GM12864 (cell line): ENCODE results near the gene TRA2B.

ENCODE experiments used
- DNase-seq: peaks from one replicate; pipeline ENCODE4 v3.0.0-alpha.2; 2011; ENCODE audit warnings: low read depth
- H3K4me3 ChIP-seq: 2 replicates; pipeline ENCODE4 v1.5.1; 2011; ENCODE audit warnings: mild to moderate bottlenecking, low read depth, low read length, control low read depth
- TF ChIP-seq, protein P1 (sequence below): IDR thresholded peaks from 2 replicates; pipeline ENCODE4 v1.5.1; 2011; ENCODE audit warnings: low read depth, mild to moderate bottlenecking, moderate library complexity, low read length, control low read depth, inconsistent platforms; ENCODE audit errors: missing control alignments

The TRA2B gene

DNA sequence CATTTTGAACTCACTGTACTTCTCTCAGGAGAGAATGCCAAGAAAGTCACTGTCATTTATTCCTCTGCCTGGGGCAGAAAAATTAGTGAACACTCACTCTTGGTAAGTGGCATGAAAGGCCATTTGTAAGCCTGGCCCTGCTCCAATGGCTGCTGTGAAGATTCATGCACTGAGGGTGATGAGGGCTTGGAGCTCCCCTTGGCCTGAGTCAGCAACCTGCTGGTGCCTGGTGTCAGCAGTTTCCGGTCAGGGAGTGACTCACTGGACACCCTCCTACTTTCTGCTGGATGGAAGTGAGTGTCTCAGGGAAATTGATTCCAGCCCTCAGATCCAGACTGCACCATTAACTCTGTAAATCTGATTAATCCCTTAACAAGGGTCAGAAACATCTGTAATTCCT lies 37.6 kb downstream of the TRA2B start:
- TF ChIP-seq, protein P1, sequence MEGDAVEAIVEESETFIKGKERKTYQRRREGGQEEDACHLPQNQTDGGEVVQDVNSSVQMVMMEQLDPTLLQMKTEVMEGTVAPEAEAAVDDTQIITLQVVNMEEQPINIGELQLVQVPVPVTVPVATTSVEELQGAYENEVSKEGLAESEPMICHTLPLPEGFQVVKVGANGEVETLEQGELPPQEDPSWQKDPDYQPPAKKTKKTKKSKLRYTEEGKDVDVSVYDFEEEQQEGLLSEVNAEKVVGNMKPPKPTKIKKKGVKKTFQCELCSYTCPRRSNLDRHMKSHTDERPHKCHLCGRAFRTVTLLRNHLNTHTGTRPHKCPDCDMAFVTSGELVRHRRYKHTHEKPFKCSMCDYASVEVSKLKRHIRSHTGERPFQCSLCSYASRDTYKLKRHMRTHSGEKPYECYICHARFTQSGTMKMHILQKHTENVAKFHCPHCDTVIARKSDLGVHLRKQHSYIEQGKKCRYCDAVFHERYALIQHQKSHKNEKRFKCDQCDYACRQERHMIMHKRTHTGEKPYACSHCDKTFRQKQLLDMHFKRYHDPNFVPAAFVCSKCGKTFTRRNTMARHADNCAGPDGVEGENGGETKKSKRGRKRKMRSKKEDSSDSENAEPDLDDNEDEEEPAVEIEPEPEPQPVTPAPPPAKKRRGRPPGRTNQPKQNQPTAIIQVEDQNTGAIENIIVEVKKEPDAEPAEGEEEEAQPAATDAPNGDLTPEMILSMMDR: no peak
- DNase-seq: no peak
- H3K4me3 ChIP-seq: no peak overlapping the region

DNA sequence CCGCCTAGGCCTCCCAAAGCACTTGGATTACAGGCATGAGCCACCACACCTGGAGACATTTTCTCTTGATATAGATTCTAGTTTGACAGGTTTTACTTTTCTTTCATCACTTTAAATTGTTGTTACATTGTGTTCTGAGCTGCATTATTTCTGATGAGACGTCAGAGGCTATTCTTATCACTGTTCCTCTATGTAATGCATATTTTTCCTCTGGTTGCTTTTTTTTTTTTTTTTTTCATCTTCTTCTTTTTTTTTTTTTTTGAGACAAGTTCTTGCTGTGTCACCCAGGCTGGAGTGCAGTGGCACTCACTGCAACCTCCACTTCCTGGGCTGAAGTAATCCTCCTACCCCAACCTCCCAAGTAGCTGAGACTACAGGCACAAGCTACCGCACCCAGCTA lies 41.2 kb downstream of the TRA2B start:
- H3K4me3 ChIP-seq: no peak overlapping the region
- TF ChIP-seq, protein P1: no peak
- DNase-seq: no peak

DNA sequence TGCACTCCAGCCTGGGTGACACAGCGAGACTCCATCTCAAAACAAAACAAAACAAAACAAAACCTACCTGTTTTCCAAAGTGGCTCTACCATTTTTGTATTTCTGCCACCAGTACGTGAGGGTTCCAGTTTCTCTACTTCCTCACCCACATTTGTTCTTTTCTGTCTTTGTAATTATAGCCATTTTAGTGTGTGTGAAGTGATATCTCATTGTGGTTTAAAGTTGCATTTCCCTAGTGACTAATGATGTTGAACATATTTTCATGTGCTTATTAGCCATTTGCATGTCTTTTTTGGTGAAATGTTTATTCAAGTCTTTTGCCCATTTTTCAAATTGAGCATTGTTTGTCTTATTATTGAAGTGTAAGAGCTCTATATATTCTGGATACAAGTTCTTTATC lies 50.7 kb downstream of the TRA2B start:
- TF ChIP-seq, protein P1: no peak
- DNase-seq: no peak
- H3K4me3 ChIP-seq: no peak overlapping the region

DNA sequence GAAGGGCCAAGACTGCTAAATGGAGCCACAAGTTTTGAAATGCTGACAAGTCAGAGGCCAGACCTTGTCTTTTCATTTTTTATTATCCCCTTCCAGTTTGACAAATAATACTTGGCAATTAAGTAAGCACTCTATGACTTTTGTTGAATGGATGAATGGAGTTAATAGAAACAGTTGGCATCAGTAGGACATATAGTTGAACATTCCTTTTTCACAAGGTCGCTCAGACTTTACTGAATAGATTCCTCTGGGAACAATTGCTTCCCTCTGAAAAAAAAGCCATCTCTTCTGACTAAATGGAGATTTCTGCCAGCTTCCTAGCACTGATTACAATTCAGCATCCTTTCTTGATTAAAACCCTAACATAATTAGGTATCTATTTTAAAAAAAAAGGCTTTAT lies 53.2 kb downstream of the TRA2B start:
- no peak for DNase-seq
- TF ChIP-seq, protein P1: no peak
- H3K4me3 ChIP-seq: no peak overlapping the region

DNA sequence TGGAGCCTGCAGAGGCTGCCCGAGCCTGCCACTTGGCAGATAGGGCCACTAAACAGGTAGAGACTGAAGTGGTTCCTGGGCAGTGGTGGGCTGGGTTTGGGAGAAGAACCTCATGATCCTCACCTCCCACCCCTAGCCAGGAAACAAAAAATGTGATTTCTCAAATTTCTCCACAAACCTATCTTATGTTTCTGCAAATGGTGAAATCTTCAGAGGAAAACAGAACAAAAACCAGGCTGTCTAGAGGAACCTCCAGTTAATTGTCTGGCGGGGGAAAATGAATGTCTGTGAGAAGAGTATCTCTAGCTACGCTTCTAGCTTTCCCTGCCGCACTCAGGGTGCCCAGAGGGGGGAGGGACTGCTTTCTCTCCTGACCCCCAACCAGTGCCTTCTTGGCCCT lies 55.9 kb downstream of the TRA2B start:
- no peak for DNase-seq
- no peak overlapping the region for H3K4me3 ChIP-seq
- TF ChIP-seq, protein P1: no peak

DNA sequence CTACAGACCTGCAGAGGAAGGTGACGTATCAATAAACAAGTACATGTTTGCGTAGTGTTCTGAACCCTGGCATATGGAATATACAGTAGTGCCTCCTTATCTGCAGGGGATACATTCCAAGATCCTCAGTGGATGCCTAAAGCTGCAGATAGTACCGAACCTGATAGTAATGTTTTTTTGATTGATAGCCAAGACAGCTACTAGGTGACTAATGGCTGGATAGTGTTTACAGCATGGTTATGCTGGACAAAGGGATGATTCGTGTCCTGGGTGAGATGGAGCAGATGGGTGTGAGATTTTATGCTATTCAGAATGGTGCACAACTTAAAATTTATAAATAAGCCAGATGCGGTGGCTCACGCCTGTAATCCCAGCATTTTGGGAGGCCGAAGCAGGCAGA lies 57.2 kb downstream of the TRA2B start:
- no peak for DNase-seq
- TF ChIP-seq, protein P1: no peak
- no peak overlapping the region for H3K4me3 ChIP-seq

DNA sequence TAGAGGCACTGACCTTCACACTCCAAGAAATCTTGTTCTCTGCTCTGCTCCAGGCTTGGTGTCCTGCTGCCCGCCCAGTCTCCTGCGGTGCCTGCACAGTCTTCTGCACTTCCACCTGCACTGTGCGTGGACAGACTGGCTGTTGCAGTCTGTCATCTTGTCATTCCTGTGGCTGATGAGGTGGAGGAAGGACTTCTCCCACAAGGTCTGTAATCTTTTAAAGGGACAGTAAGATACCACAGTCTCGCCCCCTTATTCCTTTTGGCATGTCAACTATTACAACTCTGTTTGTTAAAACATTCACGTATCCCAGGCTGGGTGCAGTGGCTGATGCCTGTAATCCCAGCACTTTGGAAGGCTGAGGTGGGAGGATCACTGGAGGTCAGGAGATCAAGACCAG lies 58.9 kb downstream of the TRA2B start:
- TF ChIP-seq, protein P1: no peak
- H3K4me3 ChIP-seq: no peak overlapping the region
- no peak for DNase-seq
